Hepatocyte (in vitro differentiated cells): ENCODE data around the gene CHD6. TPM values are rescaled to one million over a fixed set of nuclear protein-coding genes. Genes with fewer than 3 reads are reported as not detected.

Experiments used
- DNase-seq: peaks from one replicate; pipeline ENCODE4 v3.0.0-alpha.2; 2016; ENCODE audit warnings: low spot score
- H2AFZ ChIP-seq: fragments of 200-600 bp; sonication (generic); 2 replicates; pipeline ENCODE4 v1.6.0; 2016; ENCODE audit warnings: antibody characterized with exemption, mild to moderate bottlenecking
- H3K27ac ChIP-seq: fragments of 200-600 bp; sonication (generic); 2 replicates; pipeline ENCODE4 v1.5.1; 2016; ENCODE audit warnings: mild to moderate bottlenecking
- H3K27me3 ChIP-seq: fragments of 200-600 bp; sonication (generic); 2 replicates; pipeline ENCODE4 v1.6.1; 2016
- H3K36me3 ChIP-seq: fragments of 200-600 bp; sonication (generic); replicated peaks from 2 replicates; pipeline ENCODE4 v1.5.1; 2016; ENCODE audit warnings: low read depth; ENCODE audit not compliant: insufficient read depth
- H3K4me1 ChIP-seq: fragments of 200-600 bp; sonication (generic); 2 replicates; pipeline ENCODE4 v1.5.1; 2016; ENCODE audit warnings: mild to moderate bottlenecking, moderate library complexity; ENCODE audit not compliant: insufficient read depth
- H3K4me2 ChIP-seq: fragments of 200-600 bp; sonication (generic); 2 replicates; pipeline ENCODE4 v1.6.0; 2016
- H3K4me3 ChIP-seq: fragments of 200-600 bp; sonication (generic); 2 replicates; pipeline ENCODE4 v1.5.1; 2016; ENCODE audit warnings: mild to moderate bottlenecking
- H3K79me2 ChIP-seq: fragments of 200-600 bp; sonication (generic); 2 replicates; pipeline ENCODE4 v1.6.0; 2017; ENCODE audit warnings: mild to moderate bottlenecking
- H3K9me2 ChIP-seq: fragments of 200-600 bp; sonication (generic); replicated peaks from 2 replicates; pipeline ENCODE4 v1.6.0; 2017; ENCODE audit warnings: mild to moderate bottlenecking; ENCODE audit not compliant: insufficient read depth
- H3K9me3 ChIP-seq: fragments of 200-600 bp; sonication (generic); 2 replicates; pipeline ENCODE4 v1.5.1; 2016; ENCODE audit warnings: low read depth, mild to moderate bottlenecking
- H4K20me1 ChIP-seq: fragments of 200-600 bp; sonication (generic); 2 replicates; pipeline ENCODE4 v1.6.0; 2016; ENCODE audit warnings: mild to moderate bottlenecking; ENCODE audit not compliant: insufficient read depth, poor library complexity, severe bottlenecking
- EZH2 ChIP-seq: fragments of 200-600 bp; sonication (generic); IDR thresholded peaks from 2 replicates; pipeline ENCODE4 v1.6.1; 2016; ENCODE audit warnings: antibody characterized with exemption, mild to moderate bottlenecking, borderline replicate concordance
- EZH2phosphoT487 ChIP-seq: fragments of 200-600 bp; sonication (generic); IDR thresholded peaks from one replicate; pipeline ENCODE4 v1.6.1; 2018; ENCODE audit warnings: antibody characterized with exemption, mild to moderate bottlenecking, low read depth, moderate library complexity; ENCODE audit not compliant: unreplicated experiment, severe bottlenecking
- WGBS: methylation state at CpG from one replicate; pipeline ENCODE4 v1.1.6; 2016; ENCODE audit warnings: low lambda C conversion rate; ENCODE audit errors: missing lambda C conversion rate; 5-methylcytosine and 5-hydroxymethylcytosine counted together
- polyA plus RNA-seq: library from polyadenylated mRNA; unstranded; fragments of >200 nt; fragmentation: Nextera tagmentation; extraction: Ambion mirVana; gene quantifications from 2 replicates; pipeline ENCODE4 v1.2.1, GENCODE V29; 2016
- total RNA-seq: library from RNA; depleted of rRNA; stranded (reverse); fragments of >200 nt; gene quantifications from 2 replicates; pipeline ENCODE4 v1.2.3, GENCODE V29; 2014
- TF ChIP-seq, protein P1 (sequence below): fragments of 200-600 bp; sonication (generic); IDR thresholded peaks from 2 replicates; pipeline ENCODE4 v1.5.1; 2016; ENCODE audit warnings: antibody characterized with exemption, mild to moderate bottlenecking; ENCODE audit not compliant: poor library complexity

CHD6 gene
- total and polyA plus RNA-seq, 2 experiments from 2014 or later = 31.0 to 56.0 TPM

DNA sequence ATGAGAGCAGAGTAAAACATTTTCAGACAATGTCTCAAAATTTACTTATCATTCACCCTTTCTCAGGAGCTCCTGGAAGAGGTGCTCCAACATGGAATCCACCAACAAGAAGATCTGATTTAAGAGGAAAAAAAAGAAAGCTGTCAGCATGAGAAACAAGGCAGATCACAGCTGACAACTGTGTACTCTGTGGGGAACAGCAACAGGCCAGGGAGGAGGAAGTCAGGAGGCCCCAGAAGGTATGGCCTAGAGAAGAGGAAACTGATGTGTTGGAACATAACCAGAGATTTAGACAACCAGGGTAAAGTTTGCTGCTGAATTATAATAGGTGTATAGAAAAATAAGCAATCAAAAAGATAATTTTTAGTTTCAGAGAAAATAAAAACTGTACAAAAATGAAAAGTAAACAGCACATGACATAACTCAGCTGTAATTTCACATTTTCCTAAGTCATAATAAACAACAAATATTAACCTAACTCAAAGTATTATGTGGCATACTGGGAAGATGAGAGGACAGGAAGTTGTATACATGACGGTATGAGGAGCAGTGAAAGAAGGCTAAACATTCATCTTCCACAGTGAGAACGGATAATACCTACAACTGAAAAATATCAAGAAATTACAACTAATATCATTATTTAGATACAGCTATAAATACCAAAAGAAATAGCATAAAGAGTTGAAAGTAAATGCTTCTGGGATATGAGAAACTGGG lies 138.0 kb downstream of the CHD6 start:
- Histone ChIP-seq H3K36me3 (no peaks in the 10 kb centered on the region), H3K4me2 (no peak overlapping the region), H3K27ac (no peak overlapping the region), H3K79me2 (no peaks in the 10 kb centered on the region), H3K9me3 (no peaks in the 10 kb centered on the region), H3K9me2 (no peaks in the 10 kb centered on the region), H2AFZ (no peak overlapping the region), H4K20me1 (no peaks in the 10 kb centered on the region), H3K4me3 (no peak overlapping the region), H3K27me3 (no peaks in the 10 kb centered on the region), H3K4me1 (peaks cover 12% of the 10 kb centered on the region)
- no peak for DNase-seq
- TF ChIP-seq, protein P1, sequence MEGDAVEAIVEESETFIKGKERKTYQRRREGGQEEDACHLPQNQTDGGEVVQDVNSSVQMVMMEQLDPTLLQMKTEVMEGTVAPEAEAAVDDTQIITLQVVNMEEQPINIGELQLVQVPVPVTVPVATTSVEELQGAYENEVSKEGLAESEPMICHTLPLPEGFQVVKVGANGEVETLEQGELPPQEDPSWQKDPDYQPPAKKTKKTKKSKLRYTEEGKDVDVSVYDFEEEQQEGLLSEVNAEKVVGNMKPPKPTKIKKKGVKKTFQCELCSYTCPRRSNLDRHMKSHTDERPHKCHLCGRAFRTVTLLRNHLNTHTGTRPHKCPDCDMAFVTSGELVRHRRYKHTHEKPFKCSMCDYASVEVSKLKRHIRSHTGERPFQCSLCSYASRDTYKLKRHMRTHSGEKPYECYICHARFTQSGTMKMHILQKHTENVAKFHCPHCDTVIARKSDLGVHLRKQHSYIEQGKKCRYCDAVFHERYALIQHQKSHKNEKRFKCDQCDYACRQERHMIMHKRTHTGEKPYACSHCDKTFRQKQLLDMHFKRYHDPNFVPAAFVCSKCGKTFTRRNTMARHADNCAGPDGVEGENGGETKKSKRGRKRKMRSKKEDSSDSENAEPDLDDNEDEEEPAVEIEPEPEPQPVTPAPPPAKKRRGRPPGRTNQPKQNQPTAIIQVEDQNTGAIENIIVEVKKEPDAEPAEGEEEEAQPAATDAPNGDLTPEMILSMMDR = no peak
- TF ChIP-seq EZH2phosphoT487 (no peak), EZH2 (no peak)
- WGBS = 90% methylated on average over 2 of the region's 2 CpGs

DNA sequence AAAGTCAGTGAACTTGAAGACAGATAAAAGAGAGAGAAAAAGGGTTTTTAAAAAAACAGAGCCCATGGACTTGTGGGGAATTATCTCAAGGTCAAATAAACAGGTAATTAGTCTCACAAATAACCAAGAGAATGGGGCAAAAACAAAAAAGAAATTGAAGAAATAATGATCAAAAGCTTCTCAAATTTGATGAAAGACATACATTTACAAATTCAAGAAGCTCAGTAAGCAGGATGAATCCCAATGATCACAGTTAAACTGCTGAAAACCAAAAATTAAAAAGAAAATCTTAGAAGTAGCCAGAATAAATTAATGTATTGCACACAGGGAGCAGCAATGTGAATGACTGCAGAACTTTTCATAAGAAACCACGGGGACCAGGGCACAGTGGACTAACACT lies 139.1 kb downstream of the CHD6 start:
- H3K36me3 ChIP-seq = no peaks in the 10 kb centered on the region
- no peak overlapping the region for H3K4me3 ChIP-seq
- no peaks in the 10 kb centered on the region for H3K79me2 ChIP-seq
- H3K4me2 ChIP-seq = no peak overlapping the region
- TF ChIP-seq, protein P1 = no peak
- no peak for TF ChIP-seq EZH2phosphoT487
- H3K4me1 ChIP-seq = peaks cover 12% of the 10 kb centered on the region
- H3K9me2 ChIP-seq = no peaks in the 10 kb centered on the region
- H3K27ac ChIP-seq = no peak overlapping the region
- WGBS = 97% methylated on average over 1 of the region's 1 CpG
- H3K9me3 ChIP-seq = no peaks in the 10 kb centered on the region
- no peaks in the 10 kb centered on the region for H4K20me1 ChIP-seq
- no peak overlapping the region for H2AFZ ChIP-seq
- DNase-seq = no peak
- H3K27me3 ChIP-seq = no peaks in the 10 kb centered on the region

DNA sequence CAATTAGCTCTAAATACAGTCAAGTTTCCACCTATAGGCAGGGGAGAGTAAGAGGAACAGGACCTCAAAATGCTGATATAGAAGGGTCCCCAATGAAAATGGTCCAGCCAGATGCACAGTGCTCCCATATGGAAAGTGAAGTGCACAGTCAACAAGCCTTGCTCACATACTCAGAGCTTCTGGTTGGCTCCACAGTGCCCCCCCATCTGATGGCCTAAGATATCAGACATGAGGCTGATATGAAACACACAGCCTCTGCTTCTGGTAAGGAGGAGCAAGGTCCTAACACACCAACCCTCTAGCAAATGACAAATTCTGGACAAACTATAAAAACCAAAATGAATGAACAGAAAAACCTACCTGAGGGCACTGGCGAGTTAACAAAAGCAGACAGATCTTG lies 140.2 kb downstream of the CHD6 start:
- no peaks in the 10 kb centered on the region for H4K20me1 ChIP-seq
- TF ChIP-seq, protein P1 = no peak
- TF ChIP-seq EZH2phosphoT487 (no peak), EZH2 (no peak)

DNA sequence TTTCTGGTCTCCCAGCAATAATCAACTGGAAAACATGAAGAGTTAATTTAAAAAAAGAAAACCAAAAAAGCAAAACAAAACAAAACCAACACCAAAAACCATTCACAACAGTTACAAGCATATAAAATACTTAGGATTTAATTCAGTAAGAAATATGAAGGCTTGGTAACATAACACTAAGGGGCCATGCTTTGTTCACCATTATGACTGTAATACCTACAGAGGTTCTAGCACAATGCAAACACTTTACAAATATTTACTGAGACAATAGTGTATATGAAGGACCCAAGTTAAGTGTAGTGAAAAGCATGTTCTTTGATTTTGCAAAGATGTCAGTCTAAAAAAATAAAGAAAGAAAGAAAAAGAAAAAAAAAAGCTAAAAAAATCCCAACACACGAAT lies 141.7 kb downstream of the CHD6 start:
- H3K9me3 ChIP-seq = no peaks in the 10 kb centered on the region
- no peak overlapping the region for H3K27ac ChIP-seq
- 100% methylated on average over 1 of the region's 1 CpG for whole genome bisulfite sequencing
- H3K36me3 ChIP-seq = no peaks in the 10 kb centered on the region
- no peak overlapping the region for H2AFZ ChIP-seq
- peaks cover 12% of the 10 kb centered on the region for H3K4me1 ChIP-seq
- H3K4me2 ChIP-seq = no peak overlapping the region
- no peak overlapping the region for H3K4me3 ChIP-seq
- H4K20me1 ChIP-seq = no peaks in the 10 kb centered on the region
- no peaks in the 10 kb centered on the region for H3K9me2 ChIP-seq
- no peak for DNase-seq
- no peaks in the 10 kb centered on the region for H3K27me3 ChIP-seq
- no peak for TF ChIP-seq EZH2phosphoT487
- no peak for TF ChIP-seq EZH2
- TF ChIP-seq, protein P1 = no peak
- H3K79me2 ChIP-seq = no peaks in the 10 kb centered on the region

More for the DNA sequence above, 140.2 kb downstream of the CHD6 start:
- Histone ChIP-seq H3K4me3 (no peak overlapping the region), H3K9me3 (no peaks in the 10 kb centered on the region), H3K79me2 (no peaks in the 10 kb centered on the region), H3K9me2 (no peaks in the 10 kb centered on the region), H3K4me1 (peaks cover 12% of the 10 kb centered on the region), H3K27ac (no peak overlapping the region), H3K27me3 (no peaks in the 10 kb centered on the region), H3K36me3 (no peaks in the 10 kb centered on the region), H2AFZ (no peak overlapping the region), H3K4me2 (no peak overlapping the region)
- DNase-seq = no peak
- 97% methylated on average over 1 of the region's 1 CpG for WGBS
